Nephron (organoid): ENCODE results near the gene PKM.

Experiments used
- H3K27ac Mint-ChIP-seq, 3 experiments: 2 replicates each; pipeline ENCODE4 v1.8.0; 2020; ENCODE audit warnings: mixed read lengths in 3 of 3, mild to moderate bottlenecking in 2 of 3, moderate library complexity in 1 of 3
- H3K27me3 Mint-ChIP-seq: 2 replicates; pipeline ENCODE4 v1.8.0; 2021; ENCODE audit warnings: low read depth, mild to moderate bottlenecking, moderate library complexity, mixed read lengths
- H3K36me3 Mint-ChIP-seq: 2 replicates; pipeline ENCODE4 v1.8.0; 2020; ENCODE audit warnings: low read depth, mixed read lengths
- H3K4me1 Mint-ChIP-seq: 2 replicates; pipeline ENCODE4 v1.8.0; 2020; ENCODE audit warnings: mixed read lengths
- H3K4me3 Mint-ChIP-seq, 3 experiments: 2 replicates each; pipeline ENCODE4 v1.8.0; 2020; ENCODE audit warnings: mild to moderate bottlenecking in 3 of 3, mixed read lengths in 3 of 3, moderate library complexity in 2 of 3
- H3K9me3 Mint-ChIP-seq: 2 replicates; pipeline ENCODE4 v1.8.0; 2020; ENCODE audit warnings: mixed read lengths
- TF ChIP-seq, protein P1 (sequence below), 3 experiments: fragments of 200-600 bp; sonication (generic); IDR thresholded peaks; one replicate each; pipeline ENCODE4 v1.5.0; 2021; ENCODE audit warnings: antibody characterized with exemption in 3 of 3; ENCODE audit not compliant: unreplicated experiment in 3 of 3

The PKM gene

DNA sequence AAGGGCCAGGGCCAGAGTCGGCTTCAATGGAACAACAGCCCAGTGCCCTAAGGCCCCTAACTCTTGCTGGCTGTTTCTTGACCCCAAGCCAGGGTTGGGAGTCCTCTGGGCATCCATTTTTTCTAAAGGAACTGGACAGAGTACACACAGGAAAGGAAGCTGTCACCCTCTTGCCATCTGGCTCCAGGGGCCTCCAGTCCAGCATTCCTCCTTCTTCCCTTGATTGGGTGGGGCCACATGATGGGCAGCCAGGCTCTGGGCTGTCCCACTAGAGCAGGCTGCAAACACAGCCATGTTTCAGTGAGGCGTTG is 31.8 kb downstream of the PKM start:
- TF ChIP-seq, protein P1, sequence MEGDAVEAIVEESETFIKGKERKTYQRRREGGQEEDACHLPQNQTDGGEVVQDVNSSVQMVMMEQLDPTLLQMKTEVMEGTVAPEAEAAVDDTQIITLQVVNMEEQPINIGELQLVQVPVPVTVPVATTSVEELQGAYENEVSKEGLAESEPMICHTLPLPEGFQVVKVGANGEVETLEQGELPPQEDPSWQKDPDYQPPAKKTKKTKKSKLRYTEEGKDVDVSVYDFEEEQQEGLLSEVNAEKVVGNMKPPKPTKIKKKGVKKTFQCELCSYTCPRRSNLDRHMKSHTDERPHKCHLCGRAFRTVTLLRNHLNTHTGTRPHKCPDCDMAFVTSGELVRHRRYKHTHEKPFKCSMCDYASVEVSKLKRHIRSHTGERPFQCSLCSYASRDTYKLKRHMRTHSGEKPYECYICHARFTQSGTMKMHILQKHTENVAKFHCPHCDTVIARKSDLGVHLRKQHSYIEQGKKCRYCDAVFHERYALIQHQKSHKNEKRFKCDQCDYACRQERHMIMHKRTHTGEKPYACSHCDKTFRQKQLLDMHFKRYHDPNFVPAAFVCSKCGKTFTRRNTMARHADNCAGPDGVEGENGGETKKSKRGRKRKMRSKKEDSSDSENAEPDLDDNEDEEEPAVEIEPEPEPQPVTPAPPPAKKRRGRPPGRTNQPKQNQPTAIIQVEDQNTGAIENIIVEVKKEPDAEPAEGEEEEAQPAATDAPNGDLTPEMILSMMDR (IDR thresholded peaks at IDR 0.05; ENCODE audit: unreplicated experiment in 3 of 3), result no peak
- Mint-ChIP-seq H3K27me3 (peaks cover 35% of the 10 kb centered on the region), H3K27ac (no peak overlapping the region), H3K9me3 (no peaks in the 10 kb centered on the region), H3K4me1 (peaks cover 44% of the 10 kb centered on the region), H3K36me3 (peaks cover 49% of the 10 kb centered on the region), H3K4me3 (no peak overlapping the region)

GRCh38 chr15:72198356-72199204 is 32.4 kb downstream of the PKM start:
- peak overlapping the region in 2 of 3 experiments; percentile 73 to 83 for H3K4me3 Mint-ChIP-seq
- H3K4me1 Mint-ChIP-seq, result peaks cover 43% of the 10 kb centered on the region
- no peaks in the 10 kb centered on the region for H3K9me3 Mint-ChIP-seq
- H3K27ac Mint-ChIP-seq, result no peak overlapping the region
- peaks cover 44% of the 10 kb centered on the region for H3K36me3 Mint-ChIP-seq
- peaks cover 40% of the 10 kb centered on the region for H3K27me3 Mint-ChIP-seq
- TF ChIP-seq, protein P1 (IDR thresholded peaks at IDR 0.05; ENCODE audit: unreplicated experiment in 3 of 3), result no peak

- no peak within 1 kb of the TSS for H3K27ac Mint-ChIP-seq
These were observed 33.3 kb downstream of the PKM start, which contains the start of gene GRAMD2A for GRCh38 chr15:72197460-72198355. TSS of gene GRAMD2A (minus strand) at chr15:72197787.

GRCh38 chr15:72197041-72197459 is 33.9 kb downstream of the PKM start:
- peaks cover 34% of the 10 kb centered on the region for H3K4me1 Mint-ChIP-seq
- peak overlapping the region; percentile 76 to 85 (median 80) for H3K4me3 Mint-ChIP-seq
- H3K9me3 Mint-ChIP-seq, result no peaks in the 10 kb centered on the region
- peaks cover 31% of the 10 kb centered on the region for H3K36me3 Mint-ChIP-seq
- H3K27ac Mint-ChIP-seq, result no peak overlapping the region
- TF ChIP-seq, protein P1 (IDR thresholded peaks at IDR 0.05; ENCODE audit: unreplicated experiment in 3 of 3), result no peak
- H3K27me3 Mint-ChIP-seq, result peaks cover 52% of the 10 kb centered on the region

More at GRCh38 chr15:72197460-72198355, 33.3 kb downstream of the PKM start, which contains the start of gene GRAMD2A:
- TF ChIP-seq, protein P1 (IDR thresholded peaks at IDR 0.05; ENCODE audit: unreplicated experiment in 3 of 3), result no peak
- H3K9me3 Mint-ChIP-seq, result no peaks in the 10 kb centered on the region
- peaks cover 34% of the 10 kb centered on the region for H3K4me1 Mint-ChIP-seq
- peak within 1 kb of the TSS; percentile 80 to 85 (median 83) for H3K4me3 Mint-ChIP-seq
- peaks cover 46% of the 10 kb centered on the region for H3K27me3 Mint-ChIP-seq
- peaks cover 36% of the 10 kb centered on the region for H3K36me3 Mint-ChIP-seq

- H3K4me3 Mint-ChIP-seq, result peak overlapping the region; percentile 69 to 75 (median 70)
- H3K4me1 Mint-ChIP-seq, result peaks cover 32% of the 10 kb centered on the region
- TF ChIP-seq, protein P1 (IDR thresholded peaks at IDR 0.05; ENCODE audit: unreplicated experiment in 3 of 3), result no peak
- peaks cover 31% of the 10 kb centered on the region for H3K36me3 Mint-ChIP-seq
- H3K9me3 Mint-ChIP-seq, result no peaks in the 10 kb centered on the region
- H3K27me3 Mint-ChIP-seq, result peaks cover 52% of the 10 kb centered on the region
- H3K27ac Mint-ChIP-seq, result no peak overlapping the region
These were observed 34.5 kb downstream of the PKM start for GRCh38 chr15:72196409-72197040.
